HepG2 (cell line): ENCODE results near the gene DIP2C. TPM values are rescaled to one million over a fixed set of nuclear protein-coding genes. Genes with fewer than 3 reads are reported as not detected.

Source experiments
- ATAC-seq: fragments of 200-7000 bp; cut with Tn5 transposase; 3 replicates; pipeline ENCODE4 v1.9.1; 2020; ENCODE audit warnings: mild to moderate bottlenecking, moderate library complexity
- BruUV-seq: library from RNA; stranded (reverse); fragments of 400-500 nt; replicated peaks from 2 replicates; lab custom pipeline; 2021; lab: Mats Ljungman, UMichigan
- CTCF ChIA-PET: fragments of 300-600 bp; formaldehyde crosslinking; extraction: SDS; loops from one replicate; lab custom pipeline; 2021; ENCODE audit warnings: low total read pairs, inconsistent platforms, low intra/inter-chr PET ratio; lab: Yijun Ruan, JAX
- POLR2A ChIA-PET: fragments of 350-600 bp; sonication (Branson Sonifier 250); formaldehyde crosslinking; loops from one replicate; lab custom pipeline; 2020; ENCODE audit warnings: antibody characterized with exemption, inconsistent platforms; lab: Yijun Ruan, JAX
- DNase-seq: peaks from one replicate; pipeline ENCODE4 v3.0.0-alpha.2; 2015; ENCODE audit warnings: low spot score
- FAIRE-seq: peaks from 3 replicates; lab custom pipeline; 2011; peaks lifted over from hg19 to GRCh38; lab: Jason Lieb, UNC
- H2AFZ ChIP-seq: one replicate; pipeline ENCODE4 v1.6.1; 2011; ENCODE audit warnings: low read length, inconsistent platforms
- H3K27ac ChIP-seq: fragments of 300-600 bp; 3 replicates; pipeline ENCODE4 v1.8.0; 2011; ENCODE audit warnings: mixed run types, mild to moderate bottlenecking, mixed read lengths, low read length, inconsistent platforms; ENCODE audit not compliant: insufficient read depth; ENCODE audit errors: extremely low read length
- H3K27me3 ChIP-seq, 2 experiments: fragments of 200-600 bp in 1 of 2; 2 replicates in 1 of 2; 3 replicates in 1 of 2; pipeline versions ENCODE4 v1.6.0 to v1.8.0; 2011; ENCODE audit warnings: low read length in 2 of 2, mild to moderate bottlenecking in 2 of 2, moderate library complexity in 2 of 2, inconsistent platforms in 1 of 2; ENCODE audit not compliant: insufficient read depth in 2 of 2, control insufficient read depth in 1 of 2
- H3K36me3 ChIP-seq, 2 experiments: fragments of 200-600 bp in 1 of 2; replicated peaks in 1 of 2; 2 replicates in 1 of 2; 3 replicates in 1 of 2; pipeline versions ENCODE4 v1.5.1 to v1.8.0; 2011; ENCODE audit warnings: low read length in 2 of 2, inconsistent platforms in 1 of 2; ENCODE audit not compliant: insufficient read depth in 2 of 2, control insufficient read depth in 1 of 2
- H3K4me1 ChIP-seq: 2 replicates; pipeline ENCODE4 v1.5.1; 2012; ENCODE audit warnings: low read length, inconsistent platforms; ENCODE audit not compliant: insufficient read depth
- H3K4me2 ChIP-seq: 2 replicates; pipeline ENCODE4 v1.6.0; 2011; ENCODE audit warnings: low read depth, low read length, inconsistent platforms
- H3K4me3 ChIP-seq, 3 experiments: fragments of 200-600 bp in 1 of 3; sonication (generic), shearing (Covaris generic) in 1 of 3; replicated peaks in 1 of 3; 2 replicates each; pipeline ENCODE4 v1.5.1; 2011 to 2016; ENCODE audit warnings: low read length in 3 of 3, inconsistent platforms in 2 of 3, low read depth in 2 of 3, mild to moderate bottlenecking in 2 of 3, control low read depth in 1 of 3, mixed read lengths in 1 of 3; ENCODE audit not compliant: insufficient read depth in 1 of 3
- H3K79me2 ChIP-seq: one replicate; pipeline ENCODE4 v1.6.1; 2011; ENCODE audit warnings: low read length, inconsistent platforms; ENCODE audit not compliant: insufficient read depth
- H3K9ac ChIP-seq: 2 replicates; pipeline ENCODE4 v1.6.0; 2011; ENCODE audit warnings: mild to moderate bottlenecking, low read depth, low read length, inconsistent platforms; ENCODE audit not compliant: insufficient read depth
- H3K9me3 ChIP-seq: 2 replicates; pipeline ENCODE4 v1.5.1; 2012; ENCODE audit warnings: mild to moderate bottlenecking, low read length
- H4K20me1 ChIP-seq: 2 replicates; pipeline ENCODE4 v1.6.0; 2011; ENCODE audit warnings: inconsistent platforms, mild to moderate bottlenecking, low read length, moderate library complexity; ENCODE audit not compliant: insufficient read depth
- ASH2L ChIP-seq: fragments of 300-600, 200-600 bp; sonication (generic); IDR thresholded peaks from 2 replicates; pipeline ENCODE4 v1.7.0; 2017; ENCODE audit warnings: low read depth, mild to moderate bottlenecking, moderate library complexity, mixed read lengths, low read length; ENCODE audit not compliant: insufficient read length
- FOXJ3 ChIP-seq: sonication (generic); formaldehyde crosslinking; IDR thresholded peaks from 2 replicates; pipeline ENCODE4 v1.4.0; 2020; ENCODE audit warnings: missing genetic modification reagents, mild to moderate bottlenecking, borderline replicate concordance
- IRX3 ChIP-seq: sonication (generic); formaldehyde crosslinking; IDR thresholded peaks from 2 replicates; pipeline ENCODE4 v1.8.1; 2023; ENCODE audit warnings: mild to moderate bottlenecking, low read depth, missing genetic modification reagents, borderline replicate concordance
- MAZ ChIP-seq, 2 experiments: sonication (generic) in 1 of 2; formaldehyde crosslinking in 1 of 2; IDR thresholded peaks; 2 replicates each; pipeline versions ENCODE4 v1.5.0 to v1.6.1; 2012 to 2020; ENCODE audit warnings: low read depth in 2 of 2, mild to moderate bottlenecking in 2 of 2, borderline replicate concordance in 1 of 2, improper control_type of control experiment in 1 of 2, low read length in 1 of 2, missing genetic modification reagents in 1 of 2, moderate library complexity in 1 of 2
- NFYC ChIP-seq: IDR thresholded peaks from 2 replicates; pipeline ENCODE4 v1.6.1; 2016; ENCODE audit warnings: missing genetic modification reagents, missing compliant biosample characterization
- RARA ChIP-seq: IDR thresholded peaks from 2 replicates; pipeline ENCODE4 v1.6.1; 2016; ENCODE audit warnings: missing genetic modification reagents, missing compliant biosample characterization
- RBAK ChIP-seq: sonication (generic); formaldehyde crosslinking; IDR thresholded peaks from 2 replicates; pipeline ENCODE4 v1.5.1; 2020; ENCODE audit warnings: mild to moderate bottlenecking, missing genetic modification reagents
- TCF7 ChIP-seq: sonication (generic); IDR thresholded peaks from 2 replicates; pipeline ENCODE4 v1.6.1; 2016; ENCODE audit warnings: antibody characterized with exemption, low read depth
- ZNF224 ChIP-seq: sonication (generic); formaldehyde crosslinking; IDR thresholded peaks from 2 replicates; pipeline ENCODE4 v1.5.0; 2020; ENCODE audit warnings: mild to moderate bottlenecking, missing genetic modification reagents
- ZNF256 ChIP-seq: sonication (generic); formaldehyde crosslinking; conservative IDR thresholded peaks from 2 replicates; pipeline ENCODE4 v1.4.0; 2020; ENCODE audit warnings: missing genetic modification reagents
- ZNF589 ChIP-seq: sonication (generic); formaldehyde crosslinking; conservative IDR thresholded peaks from 2 replicates; pipeline ENCODE4 v1.8.0; 2022; ENCODE audit warnings: mild to moderate bottlenecking, moderate library complexity, missing genetic modification reagents
- WGBS: methylation state at CpG from one replicate; pipeline ENCODE4 v1.1.6; 2017; ENCODE audit warnings: low lambda C conversion rate; 5-methylcytosine and 5-hydroxymethylcytosine counted together
- in situ Hi-C: cut with HindIII; loops from 2 replicates; pipeline ENCODE4 v1.10.0; 2017; ENCODE audit warnings: low pct_unique_long_range_greater_than_20kb; ENCODE audit not compliant: extremely low pct_ligation_motif_present
- intact Hi-C: fragments of 100-400 bp; cut with micrococcal nuclease; formaldehyde crosslinking; loops from one replicate; pipeline ENCODE4 v1.10.0; 2022; ENCODE audit not compliant: unreplicated experiment
- polyA plus RNA-seq, 8 experiments: library from polyadenylated mRNA; depleted of rRNA in 3 of 8; stranded (reverse) in 7 of 8; unstranded in 1 of 8; fragments of >200 nt; fragmentation: Illumina TruSeq in 4 of 8; extraction: Trizol in 4 of 8; gene quantifications; 2 replicates each; pipeline versions ENCODE4 v1.2.1 to v1.2.3, GENCODE V29; 2011 to 2016; ENCODE audit warnings: low read depth in 4 of 8, missing spikeins in 1 of 8, mixed read lengths in 1 of 8; ENCODE audit not compliant: insufficient read depth in 1 of 8
- total RNA-seq, 5 experiments: library from RNA; depleted of rRNA; stranded (reverse); fragments of >200 nt; fragmentation: Illumina TruSeq; extraction: Trizol; gene quantifications; 2 replicates each; pipeline ENCODE4 v1.2.3, GENCODE V29; 2016; ENCODE audit warnings: low read depth in 1 of 5
- TF ChIP-seq, protein P1 (sequence below): sonication (generic); formaldehyde crosslinking; IDR thresholded peaks from 2 replicates; pipeline ENCODE4 v1.5.0; 2020; ENCODE audit warnings: mild to moderate bottlenecking, missing genetic modification reagents, borderline replicate concordance
- TF ChIP-seq, protein P2 (sequence below): fragments of 450-650 bp; IDR thresholded peaks from 2 replicates; pipeline ENCODE4 v1.6.1; 2017

DIP2C gene
- total and polyA plus RNA-seq, 2 of the 13 experiments (the other 11 are each of a cell fraction or from before 2014, with no cell fraction given), result 2.2 to 2.7 TPM

DNA sequence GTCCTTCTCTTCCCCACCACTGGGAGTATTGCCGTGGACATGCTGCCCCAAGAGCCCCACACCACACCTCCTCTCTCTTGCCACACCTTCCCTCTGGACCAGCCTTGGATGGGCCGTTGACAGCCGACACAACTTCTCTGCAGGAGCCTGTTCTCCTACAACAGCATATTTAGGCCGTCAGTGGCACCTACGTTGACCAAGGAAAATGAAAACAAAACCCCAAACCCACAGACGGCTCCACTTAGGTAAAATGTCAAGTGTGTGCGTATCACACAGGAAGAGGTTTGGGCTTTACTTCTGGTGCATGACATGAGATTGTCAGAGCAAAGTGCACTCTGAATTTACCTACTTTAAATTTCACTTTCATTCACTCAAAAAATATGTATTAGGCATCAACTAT is 307.7 kb downstream of the DIP2C start:
- TF ChIP-seq FOXJ3 (CRISPR knock-in tag) (no peak), RBAK (no peak), ZNF224 (CRISPR knock-in tag) (no peak), TCF7 (no peak), ZNF589 (CRISPR knock-in tag) (no peak), ZNF256 (CRISPR knock-in tag) (no peak), ASH2L (no peak), IRX3 (no peak), MAZ (IDR thresholded peaks at IDR 0.05; ENCODE audit: borderline replicate concordance, low read depth, low read length) (no peak), MAZ (CRISPR knock-in tag; IDR thresholded peaks at IDR 0.05; ENCODE audit: low read depth) (no peak), NFYC (CRISPR knock-in tag) (no peak), RARA (CRISPR knock-in tag) (no peak)
- TF ChIP-seq, protein P1, sequence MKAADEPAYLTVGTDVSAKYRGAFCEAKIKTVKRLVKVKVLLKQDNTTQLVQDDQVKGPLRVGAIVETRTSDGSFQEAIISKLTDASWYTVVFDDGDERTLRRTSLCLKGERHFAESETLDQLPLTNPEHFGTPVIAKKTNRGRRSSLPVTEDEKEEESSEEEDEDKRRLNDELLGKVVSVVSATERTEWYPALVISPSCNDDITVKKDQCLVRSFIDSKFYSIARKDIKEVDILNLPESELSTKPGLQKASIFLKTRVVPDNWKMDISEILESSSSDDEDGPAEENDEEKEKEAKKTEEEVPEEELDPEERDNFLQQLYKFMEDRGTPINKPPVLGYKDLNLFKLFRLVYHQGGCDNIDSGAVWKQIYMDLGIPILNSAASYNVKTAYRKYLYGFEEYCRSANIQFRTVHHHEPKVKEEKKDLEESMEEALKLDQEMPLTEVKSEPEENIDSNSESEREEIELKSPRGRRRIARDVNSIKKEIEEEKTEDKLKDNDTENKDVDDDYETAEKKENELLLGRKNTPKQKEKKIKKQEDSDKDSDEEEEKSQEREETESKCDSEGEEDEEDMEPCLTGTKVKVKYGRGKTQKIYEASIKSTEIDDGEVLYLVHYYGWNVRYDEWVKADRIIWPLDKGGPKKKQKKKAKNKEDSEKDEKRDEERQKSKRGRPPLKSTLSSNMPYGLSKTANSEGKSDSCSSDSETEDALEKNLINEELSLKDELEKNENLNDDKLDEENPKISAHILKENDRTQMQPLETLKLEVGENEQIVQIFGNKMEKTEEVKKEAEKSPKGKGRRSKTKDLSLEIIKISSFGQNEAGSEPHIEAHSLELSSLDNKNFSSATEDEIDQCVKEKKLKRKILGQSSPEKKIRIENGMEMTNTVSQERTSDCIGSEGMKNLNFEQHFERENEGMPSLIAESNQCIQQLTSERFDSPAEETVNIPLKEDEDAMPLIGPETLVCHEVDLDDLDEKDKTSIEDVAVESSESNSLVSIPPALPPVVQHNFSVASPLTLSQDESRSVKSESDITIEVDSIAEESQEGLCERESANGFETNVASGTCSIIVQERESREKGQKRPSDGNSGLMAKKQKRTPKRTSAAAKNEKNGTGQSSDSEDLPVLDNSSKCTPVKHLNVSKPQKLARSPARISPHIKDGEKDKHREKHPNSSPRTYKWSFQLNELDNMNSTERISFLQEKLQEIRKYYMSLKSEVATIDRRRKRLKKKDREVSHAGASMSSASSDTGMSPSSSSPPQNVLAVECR (CRISPR knock-in tag), result no peak
- TF ChIP-seq, protein P2, sequence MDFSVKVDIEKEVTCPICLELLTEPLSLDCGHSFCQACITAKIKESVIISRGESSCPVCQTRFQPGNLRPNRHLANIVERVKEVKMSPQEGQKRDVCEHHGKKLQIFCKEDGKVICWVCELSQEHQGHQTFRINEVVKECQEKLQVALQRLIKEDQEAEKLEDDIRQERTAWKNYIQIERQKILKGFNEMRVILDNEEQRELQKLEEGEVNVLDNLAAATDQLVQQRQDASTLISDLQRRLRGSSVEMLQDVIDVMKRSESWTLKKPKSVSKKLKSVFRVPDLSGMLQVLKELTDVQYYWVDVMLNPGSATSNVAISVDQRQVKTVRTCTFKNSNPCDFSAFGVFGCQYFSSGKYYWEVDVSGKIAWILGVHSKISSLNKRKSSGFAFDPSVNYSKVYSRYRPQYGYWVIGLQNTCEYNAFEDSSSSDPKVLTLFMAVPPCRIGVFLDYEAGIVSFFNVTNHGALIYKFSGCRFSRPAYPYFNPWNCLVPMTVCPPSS, result no peak
- TF ChIP-seq, all 625 proteins: peak for 0
- no TSS peak for BruUV-seq
- in situ Hi-C loops, result no loop called here
- FAIRE-seq (no peak), ATAC-seq (no peak), DNase-seq (no peak)
- Histone ChIP-seq H3K27ac (no peak overlapping the region), H3K27me3 (no peaks in the 10 kb centered on the region), H3K4me3 (no peak overlapping the region), H3K9me3 (no peaks in the 10 kb centered on the region), H4K20me1 (no peaks in the 10 kb centered on the region), H3K79me2 (no peaks in the 10 kb centered on the region), H3K4me1 (no peaks in the 10 kb centered on the region), H3K9ac (no peak overlapping the region), H2AFZ (no peak overlapping the region), H3K36me3 (peaks cover 0 to 2% of the 10 kb centered on the region in 2 experiments; a peak in 3 of 5 replicates), H3K4me2 (no peak overlapping the region)
- intact Hi-C loops, result no loop called here
- POLR2A ChIA-PET, result no interaction called here
- CTCF ChIA-PET, result no interaction called here
- 89% methylated on average over 7 of the region's 7 CpGs for WGBS
